ENCODE measurements around the gene VIPR1.

The VIPR1 gene, protein sequence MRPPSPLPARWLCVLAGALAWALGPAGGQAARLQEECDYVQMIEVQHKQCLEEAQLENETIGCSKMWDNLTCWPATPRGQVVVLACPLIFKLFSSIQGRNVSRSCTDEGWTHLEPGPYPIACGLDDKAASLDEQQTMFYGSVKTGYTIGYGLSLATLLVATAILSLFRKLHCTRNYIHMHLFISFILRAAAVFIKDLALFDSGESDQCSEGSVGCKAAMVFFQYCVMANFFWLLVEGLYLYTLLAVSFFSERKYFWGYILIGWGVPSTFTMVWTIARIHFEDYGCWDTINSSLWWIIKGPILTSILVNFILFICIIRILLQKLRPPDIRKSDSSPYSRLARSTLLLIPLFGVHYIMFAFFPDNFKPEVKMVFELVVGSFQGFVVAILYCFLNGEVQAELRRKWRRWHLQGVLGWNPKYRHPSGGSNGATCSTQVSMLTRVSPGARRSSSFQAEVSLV

DNA sequence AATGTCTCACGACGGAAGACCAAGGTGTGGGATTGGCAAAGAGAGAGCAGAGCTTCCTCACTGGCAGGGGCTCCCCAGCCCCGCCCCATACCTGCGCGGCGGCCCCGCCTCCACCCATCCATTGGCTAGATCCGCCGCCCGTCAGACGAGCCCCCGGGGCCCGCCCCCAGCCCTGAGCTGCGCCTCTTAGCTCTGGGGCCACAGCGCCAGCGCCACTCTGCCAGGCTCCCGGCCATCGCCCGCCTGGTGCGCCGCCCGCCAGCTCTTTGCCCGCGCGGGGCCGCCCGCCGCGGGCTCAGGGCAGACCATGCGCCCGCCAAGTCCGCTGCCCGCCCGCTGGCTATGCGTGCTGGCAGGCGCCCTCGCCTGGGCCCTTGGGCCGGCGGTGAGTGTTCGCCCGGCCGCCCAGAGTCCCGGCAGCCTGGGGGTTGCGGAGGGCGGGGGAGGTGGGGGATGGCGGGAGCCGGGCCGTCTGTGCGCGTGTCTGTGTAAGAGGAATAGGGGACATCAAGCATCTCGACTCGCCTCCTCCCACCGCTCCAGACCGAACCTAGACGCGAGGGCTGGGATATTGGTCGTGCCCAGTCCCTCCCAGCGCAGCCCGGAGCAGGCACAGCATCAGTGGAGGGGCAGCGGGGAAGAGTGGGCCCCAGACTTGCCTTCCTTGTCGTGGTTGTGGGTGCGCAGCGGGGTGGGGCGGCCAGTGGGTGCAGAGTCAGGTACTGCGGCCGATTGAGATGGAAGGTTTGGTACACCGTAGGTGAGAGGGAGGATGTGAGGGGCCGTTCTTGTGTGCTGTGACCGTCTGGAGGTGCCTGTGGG lies at the start of gene VIPR1:
TSS of gene VIPR1 (plus strand) at position 215 of the 822 bp plus-strand sequence. CDS start at position 308, 93 bp downstream.
- peaks cover 43% of the 10 kb centered on the region for H3K4me1 Mint-ChIP-seq (ENCODE audit: low read depth)
- no peaks in the 10 kb centered on the region for H3K36me3 Mint-ChIP-seq (ENCODE audit: low read depth)
- H3K27me3 Mint-ChIP-seq: peaks cover 31% of the 10 kb centered on the region
- H3K27ac Mint-ChIP-seq: peak within 1 kb of the TSS; percentile 51
- H3K9me3 Mint-ChIP-seq: no peaks in the 10 kb centered on the region
- DNase-seq: peak; percentile 96
- H3K4me3 Mint-ChIP-seq: peak within 1 kb of the TSS; percentile 81

DNA sequence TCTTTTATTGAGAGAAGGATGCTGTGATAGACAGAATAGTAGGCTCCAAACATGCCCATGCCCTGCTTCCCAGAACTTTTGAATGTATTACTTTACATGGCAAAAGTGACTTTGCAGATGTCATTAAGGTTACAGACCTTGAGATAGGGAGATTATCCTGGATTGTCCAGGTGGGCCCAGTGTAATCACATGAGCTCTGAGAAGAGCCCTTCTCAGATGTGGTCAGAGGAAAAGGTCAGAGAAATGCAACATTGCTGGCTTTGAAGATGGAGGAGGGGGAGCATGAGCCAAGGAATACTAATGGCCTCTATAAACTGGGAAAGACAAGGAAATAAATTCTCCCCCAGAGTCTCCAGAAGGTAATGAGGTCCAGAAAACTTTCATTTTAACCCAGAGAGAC lies 46.2 kb upstream of the VIPR1 start:
- Mint-ChIP-seq H3K27me3 (peaks cover 3% of the 10 kb centered on the region), H3K4me3 (no peak overlapping the region), H3K27ac (no peak overlapping the region), H3K4me1 (ENCODE audit: low read depth) (no peaks in the 10 kb centered on the region), H3K36me3 (ENCODE audit: low read depth) (no peaks in the 10 kb centered on the region), H3K9me3 (peaks cover 2% of the 10 kb centered on the region)
- DNase-seq: no peak

DNA sequence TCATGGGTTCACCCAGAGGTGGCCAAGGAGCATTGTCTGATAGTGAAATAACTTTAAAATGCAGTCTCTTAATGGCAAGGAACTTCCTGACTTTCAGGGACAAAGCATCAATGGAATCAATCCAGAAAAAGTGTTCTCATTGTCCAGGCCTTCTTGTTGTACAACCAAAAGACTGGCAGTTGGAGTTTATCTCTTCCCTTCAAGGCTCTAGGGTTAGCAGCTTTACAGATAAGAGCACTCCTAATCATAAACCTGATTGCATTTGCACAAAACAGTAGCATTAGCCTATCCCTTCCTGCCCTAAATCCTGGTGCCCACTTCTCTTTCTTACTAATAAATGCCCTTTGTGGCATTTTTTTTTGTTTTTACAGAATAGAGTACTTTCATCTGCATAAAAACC lies 43.3 kb upstream of the VIPR1 start:
- Mint-ChIP-seq H3K36me3 (ENCODE audit: low read depth) (no peaks in the 10 kb centered on the region), H3K27me3 (peaks cover 3% of the 10 kb centered on the region), H3K27ac (no peak overlapping the region), H3K4me3 (no peak overlapping the region), H3K9me3 (no peaks in the 10 kb centered on the region), H3K4me1 (ENCODE audit: low read depth) (no peaks in the 10 kb centered on the region)
- DNase-seq: no peak

DNA sequence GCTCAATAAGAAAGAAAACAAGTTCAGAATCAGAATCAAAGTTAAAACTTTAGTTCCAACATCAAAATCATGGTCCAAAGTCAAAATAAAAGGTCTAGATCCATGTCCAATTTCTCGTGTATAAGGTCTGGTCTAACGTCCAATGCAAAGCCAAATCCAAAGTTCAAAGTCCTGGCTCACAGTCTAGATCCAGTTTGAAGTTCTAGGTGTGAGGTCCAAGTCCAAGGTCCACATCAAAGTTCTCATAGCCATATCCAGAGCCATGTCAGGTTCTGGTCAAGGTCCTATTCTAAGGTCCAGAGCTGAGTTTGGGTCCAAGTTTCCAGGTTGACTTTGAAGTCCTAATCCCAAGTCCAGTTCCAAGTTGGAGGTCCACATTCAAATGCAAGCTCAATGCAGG lies 40.7 kb upstream of the VIPR1 start:
- Mint-ChIP-seq H3K36me3 (ENCODE audit: low read depth) (no peaks in the 10 kb centered on the region), H3K27me3 (no peaks in the 10 kb centered on the region), H3K4me1 (ENCODE audit: low read depth) (no peaks in the 10 kb centered on the region), H3K9me3 (no peaks in the 10 kb centered on the region), H3K4me3 (no peak overlapping the region), H3K27ac (no peak overlapping the region)
- no peak for DNase-seq

DNA sequence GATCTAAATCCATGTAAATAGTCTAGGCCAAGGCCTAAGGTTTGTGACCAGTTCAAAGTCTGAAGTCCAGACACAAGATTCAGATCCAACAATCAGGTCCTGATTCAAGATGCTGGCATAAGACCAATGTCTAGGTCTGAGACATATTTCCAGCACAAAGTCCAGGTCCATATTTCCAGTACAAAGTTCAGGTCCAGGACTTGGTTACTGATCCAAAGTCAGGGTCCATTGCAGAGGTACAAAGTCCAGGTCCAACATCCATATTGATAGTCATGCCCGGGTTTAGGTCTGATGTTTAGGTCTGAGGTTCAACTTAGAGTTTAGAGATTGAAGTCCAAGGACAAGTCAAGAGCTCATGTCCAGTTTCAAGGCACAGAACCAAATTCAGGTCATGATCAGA lies 39.4 kb upstream of the VIPR1 start:
- Mint-ChIP-seq H3K36me3 (ENCODE audit: low read depth) (no peaks in the 10 kb centered on the region), H3K9me3 (no peaks in the 10 kb centered on the region), H3K27me3 (no peaks in the 10 kb centered on the region), H3K27ac (no peak overlapping the region), H3K4me1 (ENCODE audit: low read depth) (no peaks in the 10 kb centered on the region), H3K4me3 (no peak overlapping the region)
- DNase-seq: no peak

DNA sequence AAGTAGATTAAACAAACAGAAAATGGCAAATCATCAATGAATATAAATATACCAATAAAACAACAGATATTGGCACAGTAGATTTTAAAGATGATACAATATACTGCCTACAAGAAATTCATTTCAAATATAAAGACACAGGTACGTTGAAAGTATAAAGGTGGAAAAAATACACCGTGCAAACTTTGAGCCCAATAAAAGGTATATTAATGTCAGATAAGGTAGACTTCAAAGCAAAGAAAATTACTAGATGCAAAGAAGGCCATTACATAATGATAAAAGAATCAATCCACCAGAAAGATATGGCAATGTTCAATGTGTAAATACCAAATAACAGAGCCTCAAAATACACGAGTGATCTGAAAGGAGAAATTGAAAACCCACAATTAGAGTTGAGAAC lies 34.3 kb upstream of the VIPR1 start:
- H3K27ac Mint-ChIP-seq: no peak overlapping the region
- no peaks in the 10 kb centered on the region for H3K36me3 Mint-ChIP-seq (ENCODE audit: low read depth)
- no peaks in the 10 kb centered on the region for H3K27me3 Mint-ChIP-seq
- no peaks in the 10 kb centered on the region for H3K9me3 Mint-ChIP-seq
- no peak for DNase-seq
- H3K4me3 Mint-ChIP-seq: no peak overlapping the region
- no peaks in the 10 kb centered on the region for H3K4me1 Mint-ChIP-seq (ENCODE audit: low read depth)

DNA sequence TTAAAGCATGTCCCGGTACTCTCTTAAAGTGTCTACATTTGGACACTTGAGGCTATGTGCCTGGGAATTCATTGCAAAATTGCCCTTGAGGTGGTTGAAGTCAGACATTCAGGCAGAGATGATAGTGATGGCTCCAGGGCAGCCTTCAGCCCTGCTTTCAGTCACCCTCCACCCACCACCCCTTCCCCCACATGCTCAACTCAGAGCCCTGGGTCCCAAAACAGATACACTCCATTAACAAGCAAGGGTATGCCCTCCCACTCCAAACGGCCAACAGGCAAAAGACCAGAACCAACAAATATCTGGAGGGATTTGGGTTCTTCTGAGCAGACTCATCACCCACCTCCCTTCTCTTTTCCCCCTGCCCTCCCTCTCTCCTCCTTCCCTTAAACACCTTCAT lies 29.9 kb upstream of the VIPR1 start:
- no peak for DNase-seq
- Mint-ChIP-seq H3K27ac (no peak overlapping the region), H3K9me3 (no peaks in the 10 kb centered on the region), H3K4me1 (ENCODE audit: low read depth) (no peaks in the 10 kb centered on the region), H3K4me3 (no peak overlapping the region), H3K27me3 (peaks cover 5% of the 10 kb centered on the region), H3K36me3 (ENCODE audit: low read depth) (no peaks in the 10 kb centered on the region)

DNA sequence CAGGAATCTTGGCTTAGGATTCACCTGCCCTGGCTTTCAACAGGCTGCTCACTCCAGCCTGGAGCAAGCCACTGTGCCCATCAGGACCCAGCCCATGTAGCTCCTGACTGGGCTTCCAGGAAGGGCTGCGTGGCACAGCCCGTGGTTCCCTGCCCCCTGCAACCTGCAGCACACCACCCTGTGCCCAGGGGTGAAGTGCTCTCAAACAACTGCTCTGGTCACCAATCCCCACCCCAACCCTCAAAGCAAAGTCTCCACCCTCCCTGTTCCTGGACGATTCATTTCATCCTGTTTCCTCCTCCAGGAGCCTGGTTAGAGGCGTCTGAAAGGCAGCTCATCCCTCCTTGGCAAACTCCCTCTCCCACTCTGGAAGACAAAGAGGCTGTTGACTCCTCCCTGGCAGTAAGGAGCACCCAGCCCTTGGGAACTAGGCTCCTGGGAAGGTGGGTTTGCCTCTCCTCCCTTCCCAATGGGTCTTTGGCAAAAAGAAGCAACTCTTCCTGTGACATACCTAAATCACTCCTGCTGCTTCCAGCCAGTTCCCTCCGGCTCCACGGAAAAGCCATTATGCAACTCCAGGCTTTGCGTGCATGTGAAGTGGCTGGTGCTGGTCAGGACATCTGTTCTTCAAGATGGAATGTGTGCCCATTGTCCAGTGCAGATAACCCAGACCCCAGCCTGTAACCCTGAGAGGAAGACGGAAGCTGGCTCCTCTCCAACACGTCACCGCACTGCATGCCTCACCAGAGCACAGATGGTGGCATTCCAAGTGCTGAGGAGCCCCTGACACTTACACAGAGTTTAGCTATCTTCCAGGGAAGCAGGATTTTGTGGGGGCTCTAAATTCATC lies 29.1 kb upstream of the VIPR1 start:
- no peaks in the 10 kb centered on the region for H3K4me1 Mint-ChIP-seq (ENCODE audit: low read depth)
- DNase-seq: no peak
- H3K36me3 Mint-ChIP-seq (ENCODE audit: low read depth): no peaks in the 10 kb centered on the region
- H3K9me3 Mint-ChIP-seq: no peaks in the 10 kb centered on the region
- H3K27me3 Mint-ChIP-seq: peaks cover 5% of the 10 kb centered on the region
- H3K27ac Mint-ChIP-seq: no peak overlapping the region
- no peak overlapping the region for H3K4me3 Mint-ChIP-seq

DNA sequence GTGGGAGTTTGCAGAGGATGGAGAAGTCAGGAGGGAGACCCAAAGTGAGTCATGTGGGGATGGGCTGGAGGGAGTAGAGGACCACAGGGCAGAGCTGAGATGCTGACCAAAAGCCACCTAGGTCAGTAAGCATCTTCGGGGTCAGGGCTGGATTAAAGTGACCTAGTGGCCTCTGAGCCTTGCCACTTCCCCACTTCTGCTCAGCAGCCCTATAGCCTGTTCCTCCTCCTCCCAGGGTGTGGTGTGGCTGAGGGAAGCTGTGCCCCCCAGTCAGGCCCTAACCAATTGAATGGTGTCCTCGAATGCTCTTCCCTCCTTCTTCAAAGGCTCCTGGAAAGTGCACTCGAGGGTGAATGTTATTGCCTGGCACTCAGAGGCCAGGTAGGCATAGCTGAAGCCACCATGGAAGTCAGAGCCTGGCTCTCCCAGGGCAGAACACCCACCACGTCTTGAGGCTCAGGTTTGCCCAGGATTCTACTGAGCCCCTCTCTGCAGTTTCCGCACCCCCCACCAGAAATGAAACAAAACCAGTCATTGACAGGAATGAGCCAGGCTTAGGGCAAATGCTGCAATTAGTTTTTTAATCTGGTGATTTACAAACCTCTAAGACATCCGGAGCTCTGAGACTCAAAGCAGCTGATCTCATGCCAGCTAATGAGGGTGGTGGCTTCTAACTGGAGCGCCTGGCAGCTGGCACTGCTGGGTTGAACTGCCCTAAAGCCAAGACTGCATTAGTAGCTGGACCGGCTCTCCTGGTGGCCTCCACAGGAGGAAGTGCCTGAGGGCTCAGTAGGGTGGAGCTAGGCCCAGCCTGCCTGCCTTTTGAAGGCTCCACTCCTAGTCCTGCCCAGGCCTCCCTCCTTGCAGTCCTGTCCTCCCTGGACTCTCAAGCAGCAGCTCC lies 26.0 kb upstream of the VIPR1 start:
- no peaks in the 10 kb centered on the region for H3K4me1 Mint-ChIP-seq (ENCODE audit: low read depth)
- no peak overlapping the region for H3K27ac Mint-ChIP-seq
- DNase-seq: no peak
- no peak overlapping the region for H3K4me3 Mint-ChIP-seq
- peaks cover 18% of the 10 kb centered on the region for H3K27me3 Mint-ChIP-seq
- H3K36me3 Mint-ChIP-seq (ENCODE audit: low read depth): no peaks in the 10 kb centered on the region
- H3K9me3 Mint-ChIP-seq: peaks cover 25% of the 10 kb centered on the region

DNA sequence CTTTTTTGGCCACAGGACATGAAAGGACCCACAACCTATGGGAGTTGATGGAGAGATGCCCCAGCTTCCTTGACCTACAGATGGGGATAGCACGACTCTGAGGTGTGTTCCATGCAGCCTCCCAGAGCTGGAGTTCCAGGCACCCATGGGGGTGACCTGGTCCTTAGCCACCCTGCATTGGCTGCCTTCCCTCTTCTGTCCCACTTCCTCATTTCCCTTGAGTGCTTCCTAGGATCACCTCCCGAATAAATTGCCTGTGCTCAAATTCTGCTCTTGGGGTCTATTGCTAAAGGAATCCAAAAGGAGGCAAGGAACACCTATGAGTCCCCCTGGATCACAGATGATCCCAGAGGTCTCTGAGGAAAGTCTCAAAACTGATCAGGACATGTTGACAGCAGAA lies 24.7 kb upstream of the VIPR1 start:
- H3K4me3 Mint-ChIP-seq: no peak overlapping the region
- no peaks in the 10 kb centered on the region for H3K4me1 Mint-ChIP-seq (ENCODE audit: low read depth)
- peaks cover 21% of the 10 kb centered on the region for H3K27me3 Mint-ChIP-seq
- peaks cover 33% of the 10 kb centered on the region for H3K9me3 Mint-ChIP-seq
- H3K36me3 Mint-ChIP-seq (ENCODE audit: low read depth): no peaks in the 10 kb centered on the region
- DNase-seq: no peak
- no peak overlapping the region for H3K27ac Mint-ChIP-seq

DNA sequence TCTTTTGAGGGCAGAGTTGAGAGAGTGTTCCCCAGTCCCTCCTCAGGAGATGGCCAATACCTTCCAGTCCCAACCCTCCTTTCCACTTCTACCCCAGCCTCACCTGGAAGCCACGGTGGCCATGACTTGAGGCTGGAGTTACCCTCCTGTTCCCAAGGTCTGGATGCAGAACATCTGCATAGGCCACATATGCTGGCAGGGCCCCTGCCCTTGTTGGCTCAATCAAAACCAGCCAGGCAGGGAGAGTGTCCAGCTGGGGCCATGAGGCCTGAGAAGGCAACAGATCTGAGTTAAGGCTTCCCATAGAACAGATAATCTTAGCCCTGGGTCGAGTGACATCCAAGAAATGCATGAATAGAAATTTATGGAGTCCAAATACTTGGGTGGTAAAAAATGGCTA lies 23.6 kb upstream of the VIPR1 start:
- Mint-ChIP-seq H3K4me3 (no peak overlapping the region), H3K9me3 (peaks cover 33% of the 10 kb centered on the region), H3K36me3 (ENCODE audit: low read depth) (no peaks in the 10 kb centered on the region), H3K4me1 (ENCODE audit: low read depth) (no peaks in the 10 kb centered on the region), H3K27me3 (peaks cover 21% of the 10 kb centered on the region), H3K27ac (no peak overlapping the region)
- DNase-seq: no peak

DNA sequence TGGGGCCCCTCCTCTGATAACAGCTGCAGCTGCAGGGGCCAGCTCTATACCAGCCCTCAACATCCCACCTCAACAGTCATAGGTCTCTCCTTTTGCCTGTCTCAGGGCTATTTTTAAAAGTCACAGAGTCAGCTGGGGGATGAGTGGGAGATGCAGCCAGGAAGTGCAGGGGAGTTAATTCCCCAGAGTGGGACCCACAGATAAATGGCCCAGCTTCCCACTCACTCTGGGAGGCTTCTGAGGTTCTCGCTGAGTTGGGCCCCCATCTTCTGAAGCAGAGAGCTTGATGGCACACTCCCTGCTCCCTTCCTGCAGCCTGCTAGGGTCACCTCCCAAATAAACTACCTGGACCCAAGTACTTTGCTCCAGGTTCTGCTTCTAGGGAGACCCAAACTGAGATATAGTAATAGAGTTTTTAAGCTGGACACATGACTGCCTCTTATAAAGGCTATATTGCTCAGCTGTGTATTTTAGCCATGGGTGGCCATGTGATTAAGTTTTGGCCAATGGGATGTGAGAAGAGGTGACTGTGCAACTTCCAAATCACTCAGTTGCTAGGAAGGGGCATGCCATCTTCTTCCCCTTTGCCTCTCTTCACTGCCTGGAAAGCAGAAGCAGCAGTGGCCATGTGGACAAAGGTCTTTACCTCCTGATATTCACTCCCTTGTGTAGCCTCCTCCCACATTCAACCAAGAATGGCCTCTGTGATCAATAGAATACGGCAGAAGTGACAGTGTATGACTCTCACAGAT lies 15.5 kb upstream of the VIPR1 start:
- Mint-ChIP-seq H3K36me3 (ENCODE audit: low read depth) (no peaks in the 10 kb centered on the region), H3K27me3 (peaks cover 4% of the 10 kb centered on the region), H3K4me3 (no peak overlapping the region), H3K9me3 (peaks cover 3% of the 10 kb centered on the region), H3K4me1 (ENCODE audit: low read depth) (no peaks in the 10 kb centered on the region), H3K27ac (no peak overlapping the region)
- DNase-seq: no peak

DNA sequence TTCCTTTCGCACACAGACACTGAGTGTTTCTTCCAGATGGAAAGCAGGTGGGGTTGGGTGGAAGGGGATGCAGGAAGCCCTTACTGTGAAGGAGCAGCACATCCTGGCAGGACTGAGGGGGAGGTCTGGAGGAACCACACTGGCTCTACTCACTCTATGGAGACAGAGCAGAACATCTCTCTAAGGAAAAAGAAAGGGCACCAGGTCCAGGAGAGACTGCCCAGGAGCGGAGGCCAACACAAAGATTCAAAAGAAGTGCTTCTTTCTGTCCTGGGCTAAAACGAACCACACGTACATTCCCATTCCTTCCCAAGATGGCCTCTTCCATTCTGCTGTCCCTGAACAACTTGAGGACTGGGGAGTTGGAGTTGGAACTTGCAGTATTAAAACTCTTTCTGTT lies 13.8 kb upstream of the VIPR1 start:
- Mint-ChIP-seq H3K36me3 (ENCODE audit: low read depth) (no peaks in the 10 kb centered on the region), H3K27ac (no peak overlapping the region), H3K4me3 (no peak overlapping the region), H3K9me3 (no peaks in the 10 kb centered on the region), H3K4me1 (ENCODE audit: low read depth) (no peaks in the 10 kb centered on the region), H3K27me3 (peaks cover 2% of the 10 kb centered on the region)
- DNase-seq: no peak

Data from activated T-cell treated with anti-CD3 and anti-CD28 coated beads, Interleukin-2, amount 50 U/mL, for 24 hours (primary cell).